GM12875 (cell line): Measurements from ENCODE around the gene NRN1.

Experiments used
- H3K4me3 ChIP-seq: one replicate; pipeline ENCODE4 v1.5.1; 2011; ENCODE audit warnings: low read depth, low read length, control low read depth
- CTCF ChIP-seq: IDR thresholded peaks from 2 replicates; pipeline ENCODE4 v1.5.1; 2011; ENCODE audit warnings: low read depth, mild to moderate bottlenecking, control low read depth, inconsistent platforms, low read length, moderate library complexity, borderline replicate concordance; ENCODE audit not compliant: insufficient read depth

Gene NRN1

DNA sequence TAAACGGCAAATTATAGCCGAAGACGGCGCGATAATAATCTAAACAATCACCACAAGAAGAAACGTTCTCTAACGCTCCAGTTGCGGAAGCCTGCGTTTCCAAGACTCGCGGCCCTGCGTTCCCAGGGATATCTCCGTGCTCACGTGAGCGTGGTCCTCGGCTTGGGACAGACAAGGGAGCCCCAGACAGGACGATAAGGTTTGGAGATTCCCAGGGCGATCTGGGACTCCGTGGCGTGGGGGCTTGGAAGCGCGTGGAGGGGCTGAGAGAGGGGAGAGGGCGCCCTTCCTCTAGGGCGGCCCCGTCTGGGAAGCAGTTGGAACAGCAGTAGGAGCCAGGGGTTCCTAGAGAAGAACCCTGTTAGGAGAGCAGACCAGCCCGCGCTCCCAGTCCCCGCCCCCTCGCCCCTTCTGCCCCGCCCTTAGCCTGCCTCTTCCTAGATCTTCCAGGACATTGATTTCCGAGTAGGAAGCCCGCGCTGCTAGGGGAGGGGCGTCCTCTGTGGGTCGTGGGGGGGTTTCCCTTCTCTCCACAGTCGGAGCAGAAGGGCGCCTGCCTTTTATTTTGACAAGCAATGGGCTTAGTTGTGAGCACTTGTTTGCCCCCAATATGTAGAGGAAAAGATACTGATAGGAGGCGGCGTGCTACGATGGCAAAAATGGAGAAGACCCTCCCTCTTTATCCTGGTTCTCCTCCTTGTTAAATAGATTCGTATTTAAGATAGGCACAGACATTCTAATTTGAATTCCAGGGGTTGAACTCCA, 10.6 kb downstream of the NRN1 start:
- no peak for TF ChIP-seq CTCF

DNA sequence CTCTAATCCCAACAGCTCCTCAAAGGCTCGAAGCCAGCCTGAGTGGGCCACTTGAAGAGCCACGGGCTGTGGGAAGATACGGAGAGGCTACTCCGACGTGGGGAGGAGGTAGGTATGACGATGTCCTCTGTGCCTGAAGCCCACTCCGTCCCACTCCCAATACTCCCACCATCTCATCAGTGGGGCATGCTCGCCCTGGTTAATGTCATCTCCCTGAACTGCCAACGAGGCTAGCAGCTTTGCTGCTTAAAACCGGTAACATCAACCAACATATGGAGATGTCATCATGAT, 11.1 kb downstream of the NRN1 start:
- no peak overlapping the region for H3K4me3 ChIP-seq
- no peak for TF ChIP-seq CTCF

More for the DNA sequence above, 10.6 kb downstream of the NRN1 start:
- peak overlapping the region; percentile 35 for H3K4me3 ChIP-seq

GRCh38 chr6:5994999-5995657, 11.6 kb downstream of the NRN1 start:
- no peak overlapping the region for H3K4me3 ChIP-seq
- TF ChIP-seq CTCF, result no peak

GRCh38 chr6:5994234-5994998, 12.3 kb downstream of the NRN1 start:
- TF ChIP-seq CTCF, result no peak
- no peak overlapping the region for H3K4me3 ChIP-seq

- H3K4me3 ChIP-seq, result no peak overlapping the region
Measured at GRCh38 chr6:5992551-5993225, 14.0 kb downstream of the NRN1 start.

DNA sequence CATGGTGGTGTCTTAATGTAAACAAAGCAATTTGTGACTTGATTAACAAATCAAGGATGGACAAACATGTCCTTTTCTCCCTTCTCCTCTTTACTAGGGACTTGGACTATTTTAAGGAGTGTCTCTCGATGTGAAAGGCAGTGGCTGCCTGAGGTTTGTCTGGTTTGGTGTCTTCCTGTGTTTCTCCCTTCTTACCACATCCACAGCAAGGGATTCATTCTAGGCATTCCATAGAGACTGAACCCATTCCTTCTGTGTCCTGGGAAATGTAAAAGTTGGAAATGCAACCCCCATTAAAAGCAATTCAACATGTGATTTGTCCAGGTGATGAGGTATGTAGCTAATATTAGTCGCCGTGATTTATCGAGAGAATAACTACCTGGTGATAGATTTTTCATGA, 15.9 kb downstream of the NRN1 start:
- H3K4me3 ChIP-seq, result no peak overlapping the region
- TF ChIP-seq CTCF, result no peak

More at GRCh38 chr6:5992551-5993225, 14.0 kb downstream of the NRN1 start:
- no peak for TF ChIP-seq CTCF
